ENCODE results near the gene USH2A. TPM values are rescaled to one million over a fixed set of nuclear protein-coding genes. Genes with fewer than 3 reads are reported as not detected.
"Not testable (repeated sequence)": the region's sequence is repeated elsewhere in the genome, so short reads cannot be mapped to it uniquely, and the experiment has no call there.

The USH2A gene
- polyA plus RNA-seq, 3 donors: 0.07 to 0.35 (median 0.22) TPM

DNA sequence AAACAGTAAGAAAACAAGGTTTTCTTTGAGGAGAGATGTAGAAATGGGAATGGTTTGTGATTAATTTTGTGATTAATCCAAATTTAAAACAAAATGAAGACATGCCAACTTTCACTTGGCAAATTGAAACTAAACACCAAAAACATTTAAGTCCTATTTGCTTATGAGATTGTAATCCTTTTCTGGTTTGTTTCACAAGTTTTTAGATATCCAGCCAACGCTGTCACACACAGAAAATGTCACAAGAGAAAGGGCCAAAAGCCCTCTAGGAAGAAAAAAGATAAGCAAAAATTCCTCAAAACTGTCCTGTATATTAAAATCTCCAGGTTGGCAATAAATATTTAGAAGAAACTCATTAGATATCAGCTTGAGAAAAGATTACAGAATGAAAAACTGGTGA is 2.5 kb downstream of the USH2A start:
- DNase-seq (ENCODE audit: extremely low read depth in 1 of 11, low read depth in 9 of 11, low spot score in 4 of 11): no peak

DNA sequence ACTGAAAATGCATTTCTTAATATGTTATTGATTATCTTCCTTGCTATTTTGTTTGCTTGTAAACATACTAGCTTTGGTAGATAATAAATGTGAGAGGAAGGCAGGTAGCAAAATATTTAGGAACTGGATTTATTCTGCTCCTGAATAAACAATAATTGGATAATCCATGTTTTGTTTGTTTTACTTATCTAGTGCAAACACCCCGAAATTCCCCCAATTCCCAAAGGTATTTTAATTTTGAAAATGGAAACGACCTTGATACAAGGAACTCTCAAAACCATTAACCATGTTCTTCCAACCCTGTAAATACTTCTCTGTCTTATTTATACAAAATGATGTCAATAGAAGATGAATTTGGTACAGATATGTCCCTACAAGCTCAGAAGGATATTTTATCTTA is 3.0 kb downstream of the USH2A start:
- no peak for DNase-seq (ENCODE audit: extremely low read depth in 1 of 11, low read depth in 9 of 11, low spot score in 4 of 11)

DNA sequence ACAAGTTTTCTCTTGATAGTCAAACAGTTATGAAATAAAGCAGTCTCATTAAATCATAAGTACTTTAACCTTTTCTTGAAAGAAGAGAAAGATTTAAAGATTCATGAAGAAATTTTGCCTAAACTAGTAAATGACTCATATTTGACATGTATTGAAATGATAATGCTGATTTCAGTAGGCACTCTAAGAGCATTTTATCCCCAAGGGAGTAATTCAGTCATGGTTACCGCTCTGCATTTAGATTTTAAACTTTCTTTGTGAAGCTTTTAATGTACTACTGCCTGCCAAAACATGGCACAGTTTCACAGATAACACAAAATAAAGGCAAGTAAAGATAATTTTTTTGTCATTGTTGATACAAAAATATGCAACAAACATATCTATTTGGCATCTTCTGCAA is 6.8 kb downstream of the USH2A start:
- DNase-seq (ENCODE audit: extremely low read depth in 1 of 11, low read depth in 9 of 11, low spot score in 4 of 11): no peak

DNA sequence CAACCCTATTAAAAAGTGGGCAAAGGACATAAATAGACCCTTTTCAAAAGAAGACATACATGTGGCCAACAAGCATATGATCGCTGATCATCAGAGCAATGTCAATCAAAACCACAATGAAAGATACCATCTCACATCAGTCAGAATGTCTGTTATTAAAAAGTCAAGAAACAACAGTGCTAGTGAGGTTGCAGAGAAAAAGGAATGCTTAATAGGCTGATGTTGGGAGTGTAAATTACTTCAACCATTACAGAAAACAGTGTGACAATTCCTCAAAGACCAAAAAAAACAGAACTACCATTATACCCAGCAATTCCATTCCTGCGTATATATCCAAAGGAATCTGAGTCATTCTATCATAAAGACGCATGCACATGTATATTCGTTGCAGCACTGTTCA is 13.2 kb downstream of the USH2A start:
- DNase-seq (ENCODE audit: extremely low read depth in 1 of 11, low read depth in 9 of 11, low spot score in 4 of 11): no peak

DNA sequence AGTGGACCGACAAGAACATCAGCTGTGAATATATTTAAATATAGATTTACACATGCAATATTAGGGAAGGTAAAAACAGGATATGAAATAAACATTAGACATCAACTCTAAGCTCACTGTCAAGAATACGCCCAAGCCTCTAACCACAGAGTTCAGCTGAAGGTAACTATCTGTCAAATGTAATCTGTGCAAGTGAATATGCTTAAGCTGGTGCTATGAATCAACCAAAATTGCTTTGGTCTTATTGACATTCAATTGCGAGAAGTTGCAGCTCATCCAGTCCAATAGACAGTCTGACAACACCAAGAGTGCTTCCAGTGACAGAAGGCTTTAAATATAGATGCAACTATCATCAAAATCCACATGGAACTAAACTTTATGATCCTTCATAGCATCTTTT is 32.3 kb downstream of the USH2A start:
- DNase-seq (ENCODE audit: extremely low read depth in 1 of 11, low read depth in 9 of 11, low spot score in 4 of 11): no peak

DNA sequence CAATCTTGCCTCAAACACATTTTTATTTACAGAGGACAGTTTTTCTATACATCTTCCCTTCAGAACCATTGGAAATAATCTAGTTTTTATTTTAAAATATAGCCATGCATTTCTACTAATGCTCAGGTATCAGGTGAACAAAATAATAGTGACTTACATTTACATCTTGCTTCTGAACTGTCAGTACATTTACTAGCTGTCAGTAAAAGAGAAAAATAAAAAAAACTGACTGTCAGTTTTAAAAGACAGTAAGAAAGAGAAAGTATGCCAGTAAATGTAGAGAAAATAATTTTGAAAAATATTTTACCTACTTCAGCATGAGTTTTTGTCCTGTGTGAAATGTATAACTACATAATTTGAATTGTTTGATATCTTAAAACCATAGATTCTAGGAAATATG is 33.5 kb downstream of the USH2A start:
- DNase-seq (ENCODE audit: extremely low read depth in 1 of 11, low read depth in 9 of 11, low spot score in 4 of 11): no peak

DNA sequence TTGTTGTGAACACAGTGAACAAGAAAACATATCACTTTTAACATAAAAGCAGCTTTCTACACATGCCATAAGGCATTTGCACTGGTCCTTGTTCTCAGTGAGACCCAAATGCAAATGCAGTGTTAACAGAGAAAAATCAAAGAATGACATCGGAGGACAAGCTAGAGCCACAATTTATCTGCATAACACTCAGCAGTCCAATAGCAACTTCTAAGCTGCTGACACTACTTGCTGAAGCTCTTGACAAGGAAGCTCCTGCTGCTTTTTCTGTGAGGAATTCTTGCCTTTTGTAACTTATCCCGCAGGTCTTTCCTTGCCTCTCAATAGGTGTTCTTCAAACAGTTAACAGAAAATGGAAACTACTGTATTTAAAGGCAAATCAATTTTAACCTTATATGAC is 34.7 kb downstream of the USH2A start:
- DNase-seq (ENCODE audit: extremely low read depth in 1 of 11, low read depth in 9 of 11, low spot score in 4 of 11): no peak

DNA sequence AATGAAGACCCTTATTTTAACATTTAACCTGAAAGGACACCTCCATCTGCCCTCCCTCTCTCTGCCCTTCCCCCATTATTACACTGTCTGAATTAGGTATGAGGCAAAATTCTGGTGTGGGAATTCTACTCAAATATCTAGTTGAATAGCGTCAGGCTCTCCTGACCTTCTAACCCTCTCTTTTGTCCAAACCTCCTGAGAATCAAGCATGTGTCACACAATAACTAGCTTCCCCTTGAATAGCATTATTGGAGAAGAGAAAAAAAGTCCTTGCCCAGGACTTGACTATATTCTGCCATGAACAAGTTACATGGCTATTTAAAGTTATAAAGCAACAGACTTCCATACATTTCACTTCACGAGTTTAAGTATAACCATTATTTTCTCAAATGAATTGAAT is 35.5 kb downstream of the USH2A start:
- DNase-seq (ENCODE audit: extremely low read depth in 1 of 11, low read depth in 9 of 11, low spot score in 4 of 11): no peak

DNA sequence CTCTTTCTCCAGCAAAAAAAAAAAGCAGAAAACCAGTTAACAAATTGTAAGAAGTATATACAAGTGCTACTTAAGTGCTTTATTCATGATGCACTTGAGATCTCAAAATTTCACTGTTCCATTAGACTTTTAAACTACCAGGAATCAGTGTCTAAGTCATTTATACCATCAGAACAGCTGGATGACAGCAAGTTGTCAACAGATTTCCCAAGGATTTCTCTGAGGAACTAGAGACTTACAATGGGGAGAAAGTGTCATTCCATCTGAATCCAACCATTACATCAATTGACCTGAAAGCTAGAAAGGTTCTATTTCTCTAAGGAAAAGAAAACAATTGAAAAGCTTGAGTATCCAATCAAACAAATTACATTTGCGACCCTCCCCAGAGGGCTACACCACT is 43.8 kb downstream of the USH2A start:
- DNase-seq (ENCODE audit: extremely low read depth in 1 of 11, low read depth in 9 of 11, low spot score in 4 of 11): no peak

DNA sequence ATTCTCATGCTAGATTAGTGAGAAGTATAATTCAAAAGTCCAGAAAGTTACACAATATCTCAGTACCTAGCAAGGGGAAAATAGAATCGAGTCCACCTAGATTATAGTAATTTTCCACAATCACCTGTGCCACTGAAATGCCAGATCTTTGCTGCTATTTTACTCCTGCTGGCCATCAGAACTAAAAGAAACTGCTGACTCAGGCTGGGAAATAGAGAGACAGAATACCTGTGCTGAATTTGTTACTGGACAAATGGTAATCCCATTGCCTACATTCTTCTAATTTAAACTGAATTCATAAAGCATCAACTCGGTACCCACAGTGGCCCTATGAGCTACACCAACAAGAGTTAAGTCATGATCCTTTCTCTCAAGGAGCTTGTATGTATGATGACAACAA is 55.0 kb downstream of the USH2A start:
- DNase-seq (ENCODE audit: extremely low read depth in 1 of 11, low read depth in 9 of 11, low spot score in 4 of 11): no peak

DNA sequence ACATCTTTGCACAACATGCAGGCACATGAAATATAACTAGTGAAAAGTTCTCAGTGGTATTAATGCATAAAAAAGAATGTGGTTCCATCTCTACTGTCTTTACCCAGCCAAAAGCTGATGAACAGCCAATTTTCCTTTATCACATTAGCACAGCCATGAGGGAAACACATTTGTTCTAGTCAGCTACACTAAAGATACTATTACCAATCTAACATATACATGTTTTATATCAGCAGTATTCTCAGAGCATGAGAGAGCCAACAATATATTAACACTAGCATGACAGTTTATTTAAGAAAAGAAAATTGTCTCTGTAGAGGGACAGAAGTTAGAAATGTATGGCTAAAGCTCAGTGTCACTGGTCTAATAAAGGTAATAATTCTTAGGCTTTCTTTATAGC is 56.3 kb downstream of the USH2A start:
- no peak for DNase-seq (ENCODE audit: extremely low read depth in 1 of 11, low read depth in 9 of 11, low spot score in 4 of 11)

DNA sequence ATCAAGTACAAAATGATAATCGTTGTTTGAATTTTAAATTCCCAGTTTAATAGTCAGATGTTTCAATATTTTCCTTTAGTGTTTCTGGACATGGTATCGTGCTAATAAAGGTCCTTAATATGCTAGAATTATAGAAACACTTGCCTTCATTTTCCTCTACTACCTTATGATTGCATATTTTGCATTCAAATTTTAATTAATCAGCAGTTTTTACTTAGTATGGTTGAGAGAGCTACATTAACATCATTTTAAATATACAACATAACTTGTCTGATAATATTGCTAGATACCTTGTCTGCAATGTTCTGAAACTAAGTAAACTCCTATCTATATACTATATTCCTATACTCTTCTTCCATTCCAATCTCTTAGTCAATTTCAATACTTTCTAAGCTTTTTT is 66.3 kb downstream of the USH2A start:
- no peak for DNase-seq (ENCODE audit: extremely low read depth in 1 of 11, low read depth in 9 of 11, low spot score in 4 of 11)

DNA sequence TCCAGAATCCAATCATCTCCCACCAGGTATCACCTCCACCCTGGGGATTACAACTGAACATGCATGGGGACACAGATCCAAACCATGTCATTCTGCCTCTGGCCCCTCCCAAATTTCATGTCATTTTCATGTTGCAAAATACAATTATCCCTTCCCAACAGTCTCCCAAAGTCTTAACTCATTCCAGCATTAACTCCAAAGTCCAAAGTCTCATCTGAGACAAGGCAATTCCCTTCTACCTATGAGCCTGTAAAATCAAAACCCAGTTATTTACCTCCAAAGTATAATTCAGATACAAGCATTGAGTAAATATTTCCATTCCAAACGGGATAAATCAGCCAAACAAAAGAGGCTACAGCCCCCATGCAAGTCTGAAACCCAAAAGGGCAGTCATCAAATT is 73.1 kb downstream of the USH2A start:
- no peak for DNase-seq (ENCODE audit: extremely low read depth in 1 of 11, low read depth in 9 of 11, low spot score in 4 of 11)

DNA sequence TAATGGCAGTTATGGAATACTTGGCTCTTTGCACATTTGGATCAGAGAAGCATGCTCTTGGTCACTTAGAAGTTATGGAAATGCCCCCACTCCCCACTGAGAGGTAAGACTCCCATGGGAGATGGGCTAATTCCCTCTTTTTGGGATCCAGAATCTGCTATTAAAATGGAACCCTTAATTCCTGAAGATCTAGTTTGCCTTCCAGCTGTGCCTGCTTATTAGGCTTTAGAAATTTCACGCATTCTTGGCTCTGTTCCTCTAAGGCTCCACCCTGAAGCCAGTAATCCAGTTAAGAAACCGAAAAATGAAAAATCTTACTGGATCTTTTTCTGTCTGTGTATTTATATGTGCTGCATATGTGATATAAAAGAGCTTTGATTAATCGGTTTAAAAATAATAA is 76.7 kb downstream of the USH2A start:
- no peak for DNase-seq (ENCODE audit: extremely low read depth in 1 of 11, low read depth in 9 of 11, low spot score in 4 of 11)

DNA sequence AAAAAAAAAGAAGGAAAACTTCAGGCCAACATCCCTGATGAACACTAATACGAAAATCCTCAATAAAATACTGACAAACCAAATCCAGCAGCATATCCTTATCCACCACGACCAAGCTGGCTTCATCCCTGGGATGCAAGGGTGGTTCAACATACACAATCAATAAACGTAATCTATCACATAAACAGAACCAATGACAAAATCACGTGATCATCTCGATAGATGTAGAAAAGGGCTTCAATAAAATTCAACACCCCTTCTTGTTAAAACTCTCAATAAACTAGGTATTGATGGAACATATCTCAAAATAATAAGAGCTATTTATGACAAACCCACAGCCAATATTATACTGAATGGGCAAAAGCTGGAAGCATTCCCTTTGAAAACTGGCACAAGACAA is 82.7 kb downstream of the USH2A start:
- not testable (repeated sequence) for DNase-seq (ENCODE audit: extremely low read depth in 1 of 11, low read depth in 9 of 11, low spot score in 4 of 11)

DNA sequence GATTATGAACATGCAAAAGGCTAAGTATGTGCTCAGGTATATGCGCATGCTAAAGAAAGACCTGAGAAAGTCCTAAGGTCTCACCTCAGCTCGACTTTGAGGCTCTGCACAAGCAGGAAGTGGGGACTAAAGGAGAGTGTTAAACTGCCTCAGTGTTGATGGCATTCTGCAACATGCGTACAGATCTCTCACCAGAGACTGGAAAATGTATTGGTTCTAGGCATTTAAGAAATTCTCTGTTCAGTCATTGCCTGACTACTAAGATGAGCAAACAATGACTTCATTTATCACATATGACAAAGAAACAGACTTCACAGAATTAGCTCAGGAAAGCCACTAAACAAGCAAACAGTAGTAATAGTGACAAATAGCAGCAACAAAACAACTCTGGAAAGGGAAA is 90.8 kb downstream of the USH2A start:
- no peak for DNase-seq (ENCODE audit: extremely low read depth in 1 of 11, low read depth in 9 of 11, low spot score in 4 of 11)

DNA sequence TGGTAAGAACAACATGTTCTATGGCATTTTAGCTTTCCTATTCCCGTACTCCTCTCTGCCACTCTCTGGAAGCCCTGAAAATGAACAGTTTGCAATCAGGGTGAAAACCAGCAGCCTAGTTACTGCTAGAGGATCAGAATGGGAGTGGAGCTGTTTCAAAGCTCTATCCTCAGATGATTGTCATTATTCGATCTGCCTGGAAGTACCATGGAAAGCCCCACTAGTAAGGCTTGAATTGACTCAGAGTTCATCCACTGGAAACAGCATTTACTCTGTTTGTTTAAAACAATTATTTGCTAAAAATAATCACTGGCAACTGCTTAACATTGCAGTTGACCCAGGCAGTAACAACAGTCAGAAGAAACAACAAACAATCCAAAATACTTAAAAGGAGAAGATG is 91.2 kb downstream of the USH2A start:
- DNase-seq (ENCODE audit: extremely low read depth in 1 of 11, low read depth in 9 of 11, low spot score in 4 of 11): no peak

DNA sequence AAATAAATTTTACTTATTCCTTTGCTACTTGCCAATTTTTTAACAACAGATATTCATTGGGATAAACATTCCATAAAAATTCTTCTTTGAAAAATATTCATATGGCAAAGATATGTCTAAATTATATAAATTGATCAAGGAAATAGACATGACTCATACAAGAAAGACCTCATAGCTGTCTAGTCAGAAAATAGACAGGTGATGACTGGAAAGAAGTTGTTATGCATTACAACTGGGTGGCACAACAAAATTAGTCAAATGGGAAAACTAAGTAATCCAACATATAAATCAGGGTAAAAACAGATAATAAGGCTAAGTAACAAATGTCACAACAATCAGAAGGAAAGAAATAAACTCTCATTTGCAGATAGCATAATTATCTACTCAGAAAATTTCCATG is 92.0 kb downstream of the USH2A start:
- no peak for DNase-seq (ENCODE audit: extremely low read depth in 1 of 11, low read depth in 9 of 11, low spot score in 4 of 11)

DNA sequence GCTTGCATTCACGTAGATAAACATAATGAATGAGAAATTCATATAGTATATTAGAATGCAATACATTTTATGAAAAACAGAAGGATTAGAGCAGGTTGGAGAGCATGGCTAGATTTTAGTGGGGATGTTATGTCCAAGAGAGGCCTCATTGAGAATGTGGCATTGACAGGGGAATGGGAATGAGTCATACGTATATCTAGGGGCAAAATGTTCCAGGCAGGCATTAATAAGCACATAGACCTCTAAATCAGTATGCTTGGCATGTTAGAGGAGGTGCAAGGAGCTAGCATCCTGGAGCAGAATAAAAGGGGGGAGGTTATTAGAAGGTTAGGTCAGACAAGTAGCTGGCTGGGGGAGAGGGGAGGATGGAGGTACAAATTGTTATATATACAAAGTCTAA is 93.0 kb downstream of the USH2A start:
- DNase-seq (ENCODE audit: extremely low read depth in 1 of 11, low read depth in 9 of 11, low spot score in 4 of 11): no peak

DNA sequence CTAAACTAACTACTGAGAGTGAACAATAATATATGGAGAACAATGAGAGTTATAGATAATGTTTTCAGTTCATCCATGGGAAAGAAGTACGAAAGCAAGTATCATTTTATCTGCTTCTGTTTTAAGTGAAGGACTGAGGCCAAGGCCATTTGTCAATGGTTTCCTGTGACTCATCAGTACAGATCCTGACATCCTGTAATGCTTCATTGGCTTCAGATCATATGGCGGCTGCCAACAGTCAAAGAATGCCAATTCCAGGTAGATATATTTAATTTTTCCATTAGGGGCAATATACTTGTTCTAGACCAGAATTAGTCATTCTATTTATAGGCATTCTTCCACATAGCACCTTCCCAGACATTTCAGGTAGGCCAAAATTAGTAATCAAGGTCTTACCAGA is 97.3 kb downstream of the USH2A start:
- no peak for DNase-seq (ENCODE audit: extremely low read depth in 1 of 11, low read depth in 9 of 11, low spot score in 4 of 11)

DNA sequence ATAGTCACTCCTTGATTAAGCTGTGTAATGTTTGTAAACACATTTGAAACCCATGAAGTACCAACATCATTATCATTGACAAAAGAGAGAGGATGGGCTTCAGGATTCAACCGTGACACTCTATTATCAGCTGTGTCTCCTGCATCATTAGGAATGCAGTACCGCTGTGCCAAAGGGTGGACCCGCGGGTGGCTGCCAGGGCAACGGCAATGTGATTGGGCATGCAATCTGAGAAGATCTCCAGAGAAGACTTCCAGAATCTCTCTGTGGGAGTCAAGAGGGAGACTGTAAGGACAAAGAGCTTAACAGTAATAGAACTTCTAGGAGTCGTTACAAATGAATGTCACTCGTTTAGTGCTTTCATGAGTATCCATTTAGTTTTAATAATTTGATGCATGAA is 97.9 kb downstream of the USH2A start:
- DNase-seq (ENCODE audit: extremely low read depth in 1 of 11, low read depth in 9 of 11, low spot score in 4 of 11): no peak

DNA sequence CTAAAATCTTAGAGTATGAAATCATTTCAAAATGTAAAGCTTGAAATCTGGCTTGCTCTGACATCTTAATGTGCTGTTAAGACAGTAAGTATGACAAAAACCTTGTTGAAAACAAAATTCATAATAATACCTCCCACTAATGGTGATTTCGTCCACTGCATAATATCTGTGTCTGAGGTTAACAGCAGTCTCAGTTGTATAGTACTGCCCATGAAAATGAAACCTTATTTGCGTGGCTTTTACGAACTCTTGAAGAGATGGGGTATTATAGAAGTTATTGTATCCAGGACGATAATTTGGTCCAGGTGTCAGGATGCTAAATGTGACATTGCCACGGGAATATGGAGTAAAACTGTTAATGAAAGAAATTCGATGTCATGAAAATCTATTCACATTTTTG is 99.9 kb downstream of the USH2A start:
- DNase-seq (ENCODE audit: extremely low read depth in 1 of 11, low read depth in 9 of 11, low spot score in 4 of 11): no peak

Data from renal cortex interstitium (tissue), 11 donors.